Panc1 (cell line): ENCODE data around the gene DCBLD2. TPM values are rescaled to one million over a fixed set of nuclear protein-coding genes. Genes with fewer than 3 reads are reported as not detected.
"Not testable (repeated sequence)": the region's sequence is repeated elsewhere in the genome, so short reads cannot be mapped to it uniquely, and the experiment has no call there.

Experiments
- ATAC-seq: fragments of 200-7000 bp; cut with Tn5 transposase; 2 replicates; pipeline ENCODE4 v1.9.1; 2020; ENCODE audit warnings: mild to moderate bottlenecking, moderate library complexity
- BruUV-seq: library from RNA; stranded (reverse); fragments of 400-500 nt; replicated peaks from 2 replicates; lab custom pipeline; 2021; lab: Mats Ljungman, UMichigan
- CTCF ChIA-PET: fragments of 300-600 bp; sonication (Branson Sonifier 250); formaldehyde crosslinking; loops from one replicate; lab custom pipeline; 2022; ENCODE audit warnings: antibody characterized with exemption; lab: Charles Lee
- POLR2A ChIA-PET: fragments of 300-600 bp; sonication (Branson Sonifier 250); formaldehyde crosslinking; loops from one replicate; lab custom pipeline; 2022; ENCODE audit warnings: antibody characterized with exemption; lab: Charles Lee
- DNase-seq: peaks from one replicate; pipeline ENCODE4 v3.0.0-alpha.2; 2010; ENCODE audit warnings: low read depth, low spot score
- H3K27ac ChIP-seq: 2 replicates; pipeline ENCODE4 v1.5.1; 2011; ENCODE audit warnings: mild to moderate bottlenecking, low read length, inconsistent platforms
- H3K27me3 ChIP-seq: fragments of 200-500 bp; sonication (Bioruptor generic); 2 replicates; pipeline ENCODE4 v1.6.0; 2014; ENCODE audit warnings: low read length, inconsistent platforms; ENCODE audit not compliant: control insufficient read depth, insufficient read depth
- H3K36me3 ChIP-seq: fragments of 200-500 bp; sonication (Bioruptor generic); 2 replicates; pipeline ENCODE4 v1.5.1; 2014; ENCODE audit warnings: inconsistent platforms, mild to moderate bottlenecking, low read length, moderate library complexity; ENCODE audit not compliant: control insufficient read depth, insufficient read depth
- H3K4me1 ChIP-seq: 2 replicates; pipeline ENCODE4 v1.5.1; 2011; ENCODE audit warnings: inconsistent platforms, mild to moderate bottlenecking, low read length, moderate library complexity; ENCODE audit not compliant: control insufficient read depth, insufficient read depth
- H3K4me3 ChIP-seq, 2 experiments: 2 replicates each; pipeline ENCODE4 v1.5.1; 2011 to 2012; ENCODE audit warnings: low read depth in 2 of 2, low read length in 2 of 2, mild to moderate bottlenecking in 2 of 2, inconsistent platforms in 1 of 2, moderate library complexity in 1 of 2
- H3K9me3 ChIP-seq: fragments of 200-500 bp; sonication (Bioruptor generic); 2 replicates; pipeline ENCODE4 v1.5.1; 2014; ENCODE audit warnings: low read depth, mild to moderate bottlenecking, inconsistent platforms, low read length, moderate library complexity; ENCODE audit not compliant: control insufficient read depth, insufficient read depth
- CTCF ChIP-seq: fragments of 450-650 bp; IDR thresholded peaks from 2 replicates; pipeline ENCODE4 v1.5.1; 2017; ENCODE audit warnings: mild to moderate bottlenecking
- POLR2AphosphoS5 ChIP-seq: IDR thresholded peaks from 2 replicates; pipeline ENCODE4 v1.6.1; 2012; ENCODE audit warnings: mild to moderate bottlenecking, low read depth, low read length, moderate library complexity
- SIN3A ChIP-seq: IDR thresholded peaks from 2 replicates; pipeline ENCODE4 v1.6.1; 2012; ENCODE audit warnings: low read depth, mild to moderate bottlenecking, low read length, moderate library complexity, borderline replicate concordance; ENCODE audit not compliant: insufficient read depth
- TCF7L2 ChIP-seq: IDR thresholded peaks from 2 replicates; pipeline ENCODE4 v1.6.1; 2011; ENCODE audit warnings: mild to moderate bottlenecking, low read depth, low read length, inconsistent platforms
- in situ Hi-C: cut with HindIII; loops from 2 replicates; pipeline ENCODE4 v1.10.0; 2016; ENCODE audit warnings: low sequenced_read_pairs, low pct_unique_long_range_greater_than_20kb
- intact Hi-C: fragments of 100-400 bp; cut with micrococcal nuclease; formaldehyde crosslinking; loops from one replicate; pipeline ENCODE4 v1.10.0; 2022; ENCODE audit not compliant: unreplicated experiment
- total RNA-seq: library from RNA; stranded (reverse); gene quantifications from one replicate; pipeline ENCODE4 v1.2.1, GENCODE V29; 2021; ENCODE audit not compliant: unreplicated experiment
- TF ChIP-seq, protein P1 (sequence below), 2 experiments: IDR thresholded peaks; 2 replicates each; pipeline ENCODE4 v1.6.1; 2011 to 2012; ENCODE audit warnings: low read depth in 2 of 2, control low read depth in 1 of 2, low read length in 1 of 2, mild to moderate bottlenecking in 1 of 2, moderate library complexity in 1 of 2; ENCODE audit not compliant: insufficient read depth in 1 of 2

Gene DCBLD2
- total RNA-seq, 1 experiment from 2014 or later = 54.4 TPM

- H3K36me3 ChIP-seq = no peaks in the 10 kb centered on the region
- CTCF ChIA-PET = no interaction called here
These were observed 58.1 kb downstream of the DCBLD2 start for GRCh38 chr3:98843266-98843959.

GRCh38 chr3:98839846-98840245, 61.6 kb downstream of the DCBLD2 start:
- H3K9me3 ChIP-seq = no peaks in the 10 kb centered on the region
- TF ChIP-seq SIN3A (no peak), TCF7L2 (no peak), CTCF (no peak)
- TF ChIP-seq, protein P1, sequence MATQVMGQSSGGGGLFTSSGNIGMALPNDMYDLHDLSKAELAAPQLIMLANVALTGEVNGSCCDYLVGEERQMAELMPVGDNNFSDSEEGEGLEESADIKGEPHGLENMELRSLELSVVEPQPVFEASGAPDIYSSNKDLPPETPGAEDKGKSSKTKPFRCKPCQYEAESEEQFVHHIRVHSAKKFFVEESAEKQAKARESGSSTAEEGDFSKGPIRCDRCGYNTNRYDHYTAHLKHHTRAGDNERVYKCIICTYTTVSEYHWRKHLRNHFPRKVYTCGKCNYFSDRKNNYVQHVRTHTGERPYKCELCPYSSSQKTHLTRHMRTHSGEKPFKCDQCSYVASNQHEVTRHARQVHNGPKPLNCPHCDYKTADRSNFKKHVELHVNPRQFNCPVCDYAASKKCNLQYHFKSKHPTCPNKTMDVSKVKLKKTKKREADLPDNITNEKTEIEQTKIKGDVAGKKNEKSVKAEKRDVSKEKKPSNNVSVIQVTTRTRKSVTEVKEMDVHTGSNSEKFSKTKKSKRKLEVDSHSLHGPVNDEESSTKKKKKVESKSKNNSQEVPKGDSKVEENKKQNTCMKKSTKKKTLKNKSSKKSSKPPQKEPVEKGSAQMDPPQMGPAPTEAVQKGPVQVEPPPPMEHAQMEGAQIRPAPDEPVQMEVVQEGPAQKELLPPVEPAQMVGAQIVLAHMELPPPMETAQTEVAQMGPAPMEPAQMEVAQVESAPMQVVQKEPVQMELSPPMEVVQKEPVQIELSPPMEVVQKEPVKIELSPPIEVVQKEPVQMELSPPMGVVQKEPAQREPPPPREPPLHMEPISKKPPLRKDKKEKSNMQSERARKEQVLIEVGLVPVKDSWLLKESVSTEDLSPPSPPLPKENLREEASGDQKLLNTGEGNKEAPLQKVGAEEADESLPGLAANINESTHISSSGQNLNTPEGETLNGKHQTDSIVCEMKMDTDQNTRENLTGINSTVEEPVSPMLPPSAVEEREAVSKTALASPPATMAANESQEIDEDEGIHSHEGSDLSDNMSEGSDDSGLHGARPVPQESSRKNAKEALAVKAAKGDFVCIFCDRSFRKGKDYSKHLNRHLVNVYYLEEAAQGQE (IDR thresholded peaks at IDR 0.05; ENCODE audit: insufficient read depth in 1 of 2, low read depth in 2 of 2, low read length in 1 of 2) = no peak
- no TSS peak for BruUV-seq
- in situ Hi-C loops = no loop called here
- ATAC-seq (no peak), DNase-seq (no peak)
- CTCF ChIA-PET = no interaction called here
- POLR2A ChIA-PET = no interaction called here
- no peak overlapping the region for H3K4me3 ChIP-seq
- no peaks in the 10 kb centered on the region for H3K27me3 ChIP-seq
- H3K36me3 ChIP-seq = no peaks in the 10 kb centered on the region
- intact Hi-C loops = no loop called here
- no peaks in the 10 kb centered on the region for H3K4me1 ChIP-seq
- H3K27ac ChIP-seq = no peak overlapping the region

More at GRCh38 chr3:98843266-98843959, 58.1 kb downstream of the DCBLD2 start:
- Histone ChIP-seq H3K4me1 (no peaks in the 10 kb centered on the region), H3K9me3 (no peaks in the 10 kb centered on the region), H3K27me3 (no peaks in the 10 kb centered on the region), H3K4me3 (no peak overlapping the region), H3K27ac (no peak overlapping the region)
- intact Hi-C loops = no loop called here
- ATAC-seq = no peak
- DNase-seq = no peak
- TF ChIP-seq POLR2AphosphoS5 (no peak), SIN3A (no peak), TCF7L2 (no peak), CTCF (no peak)
- TF ChIP-seq, protein P1 (IDR thresholded peaks at IDR 0.05; ENCODE audit: insufficient read depth in 1 of 2, low read depth in 2 of 2, low read length in 1 of 2) = no peak
- BruUV-seq = no TSS peak
- POLR2A ChIA-PET = no interaction called here
- in situ Hi-C loops = no loop called here

DNA sequence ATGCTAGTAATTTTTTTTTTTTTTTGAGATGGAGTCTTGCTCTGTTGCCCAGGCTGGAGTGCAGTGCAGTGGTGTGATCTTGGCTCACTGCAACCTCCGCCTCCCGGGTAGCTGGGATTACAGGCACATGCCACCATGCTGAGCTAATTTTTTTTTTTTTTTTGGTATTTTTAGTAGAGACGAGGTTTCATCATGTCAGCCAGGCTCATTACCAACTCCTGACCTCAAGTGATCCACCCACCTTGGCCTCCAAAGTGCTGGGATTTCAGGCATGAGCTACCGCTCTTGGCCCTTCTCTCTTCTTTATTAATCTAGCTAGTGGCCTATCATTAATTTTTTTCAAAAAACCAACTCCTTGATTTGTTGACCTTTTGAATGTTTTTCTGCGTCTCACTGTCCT, 70.4 kb downstream of the DCBLD2 start:
- H3K27ac ChIP-seq, in situ Hi-C loops: not testable (repeated sequence)

More for the DNA sequence above, 70.4 kb downstream of the DCBLD2 start:
- H3K4me3 ChIP-seq, H3K9me3 ChIP-seq, BruUV-seq, H3K36me3 ChIP-seq, H3K4me1 ChIP-seq, DNase-seq, intact Hi-C loops, H3K27me3 ChIP-seq, ATAC-seq: not testable (repeated sequence)
- CTCF ChIA-PET = interaction anchor here (0.6 kb wide), 1 partner anchor 16 kb away, joined by 3 read pairs; no protein-coding TSS in a partner anchor
- POLR2A ChIA-PET = interaction anchor here (0.6 kb wide), 3 partner anchors 19 to 268 kb away, joined by 3 read pairs; no protein-coding TSS in a partner anchor
